NCI-H146 (cell line): ENCODE measurements around the gene TULP4.
A peak's percentile ranks its signal among the peaks of the same experiment; 100 is the strongest.

Experiments used
- DNase-seq: peaks from one replicate; lab custom pipeline; 2025; lab: John Stamatoyannopoulos, UW

TULP4 gene

GRCh38 chr6:158419339-158419909 is 107.2 kb downstream of the TULP4 start:
- DNase-seq = no peak

GRCh38 chr6:158421381-158421780 is 109.1 kb downstream of the TULP4 start:
- no peak for DNase-seq

- no peak for DNase-seq
Measured at GRCh38 chr6:158422629-158423238, 110.5 kb downstream of the TULP4 start.

- DNase-seq = no peak
Measured at GRCh38 chr6:158431036-158431435, 118.8 kb downstream of the TULP4 start.

GRCh38 chr6:158431560-158431959 is 119.3 kb downstream of the TULP4 start:
- DNase-seq = no peak

GRCh38 chr6:158437571-158437970 is 125.3 kb downstream of the TULP4 start:
- no peak for DNase-seq

GRCh38 chr6:158438226-158438625 is 126.0 kb downstream of the TULP4 start:
- DNase-seq = no peak

GRCh38 chr6:158439255-158439654 is 127.0 kb downstream of the TULP4 start:
- no peak for DNase-seq

GRCh38 chr6:158441716-158442215 is 129.5 kb downstream of the TULP4 start:
- no peak for DNase-seq

- no peak for DNase-seq
Measured at GRCh38 chr6:158442306-158442705, 130.0 kb downstream of the TULP4 start.

- DNase-seq = no peak
Measured at GRCh38 chr6:158445426-158446085, 133.3 kb downstream of the TULP4 start.

GRCh38 chr6:158448856-158449255 is 136.6 kb downstream of the TULP4 start:
- no peak for DNase-seq

- DNase-seq = no peak
Measured at GRCh38 chr6:158452191-158452590, 139.9 kb downstream of the TULP4 start.

- DNase-seq = no peak
Measured at GRCh38 chr6:158457131-158457530, 144.9 kb downstream of the TULP4 start.

GRCh38 chr6:158457616-158458278 is 145.5 kb downstream of the TULP4 start:
- DNase-seq = no peak

GRCh38 chr6:158459726-158460125 is 147.5 kb downstream of the TULP4 start:
- no peak for DNase-seq

- DNase-seq = no peak
Measured at GRCh38 chr6:158460602-158461169, 148.4 kb downstream of the TULP4 start.

- DNase-seq = no peak
Measured at GRCh38 chr6:158461954-158462353, 149.7 kb downstream of the TULP4 start.

- no peak for DNase-seq
Measured at GRCh38 chr6:158464483-158464882, 152.2 kb downstream of the TULP4 start.

- no peak for DNase-seq
Measured at GRCh38 chr6:158465257-158465656, 153.0 kb downstream of the TULP4 start.

- DNase-seq = no peak
Measured at GRCh38 chr6:158465747-158466146, 153.5 kb downstream of the TULP4 start.

- DNase-seq = peak; percentile 99
Measured at GRCh38 chr6:158467923-158468322, 155.7 kb downstream of the TULP4 start.
